AG04449 (cell line): ENCODE measurements around the gene TNC.

ENCODE experiments used
- CTCF ChIA-PET: fragments of 350-600 bp; formaldehyde crosslinking; extraction: SDS; loops from one replicate; lab custom pipeline; 2021; ENCODE audit warnings: antibody characterized with exemption; lab: Yijun Ruan, JAX
- POLR2A ChIA-PET: fragments of 400-600, 350-600 bp; formaldehyde crosslinking; extraction: SDS; loops from one replicate; lab custom pipeline; 2020; ENCODE audit warnings: antibody characterized with exemption, inconsistent platforms; lab: Yijun Ruan, JAX
- DNase-seq: peaks from one replicate; pipeline ENCODE4 v3.0.0-alpha.2; 2010; ENCODE audit warnings: low read depth, low spot score
- H3K4me3 ChIP-seq: 2 replicates; pipeline ENCODE4 v1.5.1; 2011; ENCODE audit warnings: low read depth, mild to moderate bottlenecking, control low read depth, low read length
- TF ChIP-seq, protein P1 (sequence below): IDR thresholded peaks from one replicate; pipeline ENCODE4 v1.5.1; 2011; ENCODE audit warnings: mild to moderate bottlenecking, moderate library complexity, low read length, control low read depth, inconsistent platforms; ENCODE audit not compliant: insufficient read depth; ENCODE audit errors: missing control alignments

TNC gene

GRCh38 chr9:115046824-115047223 lies 71.1 kb downstream of the TNC start:
- CTCF ChIA-PET, result interaction anchor here (1.0 to 1.4 kb wide), 3 partner anchors 9 to 11 kb away, joined by 3 read pairs; no protein-coding TSS in a partner anchor
- H3K4me3 ChIP-seq, result no peak overlapping the region
- TF ChIP-seq, protein P1, sequence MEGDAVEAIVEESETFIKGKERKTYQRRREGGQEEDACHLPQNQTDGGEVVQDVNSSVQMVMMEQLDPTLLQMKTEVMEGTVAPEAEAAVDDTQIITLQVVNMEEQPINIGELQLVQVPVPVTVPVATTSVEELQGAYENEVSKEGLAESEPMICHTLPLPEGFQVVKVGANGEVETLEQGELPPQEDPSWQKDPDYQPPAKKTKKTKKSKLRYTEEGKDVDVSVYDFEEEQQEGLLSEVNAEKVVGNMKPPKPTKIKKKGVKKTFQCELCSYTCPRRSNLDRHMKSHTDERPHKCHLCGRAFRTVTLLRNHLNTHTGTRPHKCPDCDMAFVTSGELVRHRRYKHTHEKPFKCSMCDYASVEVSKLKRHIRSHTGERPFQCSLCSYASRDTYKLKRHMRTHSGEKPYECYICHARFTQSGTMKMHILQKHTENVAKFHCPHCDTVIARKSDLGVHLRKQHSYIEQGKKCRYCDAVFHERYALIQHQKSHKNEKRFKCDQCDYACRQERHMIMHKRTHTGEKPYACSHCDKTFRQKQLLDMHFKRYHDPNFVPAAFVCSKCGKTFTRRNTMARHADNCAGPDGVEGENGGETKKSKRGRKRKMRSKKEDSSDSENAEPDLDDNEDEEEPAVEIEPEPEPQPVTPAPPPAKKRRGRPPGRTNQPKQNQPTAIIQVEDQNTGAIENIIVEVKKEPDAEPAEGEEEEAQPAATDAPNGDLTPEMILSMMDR, result no peak
- POLR2A ChIA-PET, result no interaction called here
- no peak for DNase-seq

GRCh38 chr9:115046199-115046598 lies 71.8 kb downstream of the TNC start:
- ChIA-PET CTCF (interaction anchor here (0.9 to 1.7 kb wide), 3 partner anchors 9 to 392 kb away, joined by 3 to 6 read pairs (median 3); no protein-coding TSS in a partner anchor), POLR2A (no interaction called here)
- no peak for DNase-seq
- TF ChIP-seq, protein P1, result no peak
- no peak overlapping the region for H3K4me3 ChIP-seq

DNA sequence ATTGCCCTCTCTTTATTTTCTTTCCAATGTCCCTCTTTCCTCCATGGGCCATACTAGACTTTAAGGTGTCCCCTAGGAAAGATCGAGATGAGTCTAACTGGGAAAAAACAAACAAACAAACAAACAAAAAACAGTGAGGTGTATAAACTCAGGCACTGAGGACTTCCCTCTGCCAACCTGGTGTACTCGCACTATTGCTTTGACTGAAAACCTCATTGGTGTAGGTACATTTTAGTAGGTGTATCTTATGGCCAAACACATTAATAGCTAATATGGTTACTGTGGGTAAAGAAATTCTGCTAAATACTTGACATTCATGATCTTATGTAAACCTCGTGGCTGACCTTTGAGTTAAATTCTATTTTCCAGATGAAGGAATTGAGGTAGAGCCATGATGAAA lies 74.3 kb downstream of the TNC start:
- H3K4me3 ChIP-seq, result no peak overlapping the region
- TF ChIP-seq, protein P1, result no peak
- DNase-seq, result no peak
- ChIA-PET CTCF (no interaction called here), POLR2A (interaction anchor here (0.9 kb wide), 1 partner anchor 74 kb away, joined by 3 read pairs; the partner anchor contains the start of gene TNC)

DNA sequence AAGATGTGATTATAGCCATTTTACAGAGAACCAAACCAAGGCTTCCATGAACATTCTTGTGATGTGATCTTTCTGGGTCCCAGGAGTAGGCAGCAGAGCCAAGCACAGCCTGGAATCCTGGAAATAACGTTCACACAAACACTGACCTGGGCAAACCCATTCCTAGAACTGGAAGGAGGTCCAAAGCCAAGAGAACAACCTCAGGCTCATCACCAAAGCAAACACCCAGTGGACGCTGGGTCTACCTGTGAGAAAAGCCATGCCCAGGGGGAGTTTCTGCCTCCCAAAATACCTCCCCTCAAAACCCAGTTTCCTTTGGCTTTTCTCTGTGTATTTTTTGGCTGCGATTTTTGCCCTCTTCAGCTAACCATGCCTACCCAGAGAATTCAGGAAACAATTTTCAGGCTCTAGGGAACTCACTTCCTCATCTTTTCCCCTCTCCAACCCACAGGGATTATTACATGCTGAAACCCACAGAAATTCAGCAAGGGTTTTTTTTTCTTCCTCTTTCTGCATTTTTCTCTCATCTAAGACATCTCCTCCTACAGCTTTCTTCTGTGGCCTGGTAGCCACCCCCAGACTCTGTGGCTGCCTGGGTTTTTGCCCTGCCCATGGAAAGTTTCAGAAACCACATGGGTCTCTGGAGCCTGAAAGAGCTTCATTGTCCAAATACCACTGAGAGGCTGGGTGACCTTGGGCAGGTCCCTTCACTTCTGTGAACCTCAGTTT lies 75.0 kb downstream of the TNC start:
- no peak overlapping the region for H3K4me3 ChIP-seq
- DNase-seq, result peak; percentile 33
- POLR2A ChIA-PET, result interaction anchor here (0.9 kb wide), 1 partner anchor 75 kb away, joined by 3 read pairs; the partner anchor contains the start of gene TNC
- TF ChIP-seq, protein P1, result no peak
- CTCF ChIA-PET, result no interaction called here

DNA sequence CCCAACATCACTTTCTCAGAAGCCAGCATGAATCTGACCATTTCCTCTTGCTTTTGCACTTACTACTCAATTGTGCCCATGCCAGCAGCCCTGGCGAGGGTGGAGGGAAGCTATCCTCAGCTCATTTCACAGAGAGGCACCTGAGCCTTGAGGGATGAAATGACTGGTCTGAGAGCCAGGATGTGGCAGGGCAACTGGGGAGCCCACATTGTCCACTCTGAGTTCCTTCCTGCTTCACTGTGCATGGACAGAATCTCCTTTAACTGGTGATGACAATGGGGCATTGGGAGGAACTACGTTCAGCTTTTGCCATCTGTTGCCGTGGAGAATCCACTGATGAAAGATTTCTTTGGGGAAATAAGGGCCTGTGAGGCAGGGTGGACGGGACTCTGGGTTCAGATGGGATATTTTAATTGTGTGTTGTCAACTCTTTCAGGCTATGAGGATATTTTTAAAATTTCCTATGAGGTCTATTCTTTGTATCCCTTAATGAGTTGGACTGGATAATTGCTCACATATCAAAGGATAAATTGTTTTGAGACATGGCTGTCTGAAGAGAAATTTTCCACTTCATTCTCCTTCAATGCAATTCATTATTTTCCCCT lies 78.3 kb downstream of the TNC start:
- no peak overlapping the region for H3K4me3 ChIP-seq
- ChIA-PET POLR2A (no interaction called here), CTCF (interaction anchor here (0.9 kb wide), 1 partner anchor 484 kb away, joined by 3 read pairs; no protein-coding TSS in a partner anchor)
- DNase-seq, result no peak
- TF ChIP-seq, protein P1, result no peak

GRCh38 chr9:115038178-115038577 lies 79.8 kb downstream of the TNC start:
- ChIA-PET CTCF (interaction anchor here (0.9 kb wide), 1 partner anchor 16 kb away, joined by 3 read pairs; no protein-coding TSS in a partner anchor), POLR2A (no interaction called here)
- H3K4me3 ChIP-seq, result no peak overlapping the region
- TF ChIP-seq, protein P1, result no peak
- DNase-seq, result no peak
